ENCODE measurements around the gene SPOCK2.
"Not testable (repeated sequence)": the region's sequence is repeated elsewhere in the genome, so short reads cannot be mapped to it uniquely, and the experiment has no call there.

SPOCK2 gene

DNA sequence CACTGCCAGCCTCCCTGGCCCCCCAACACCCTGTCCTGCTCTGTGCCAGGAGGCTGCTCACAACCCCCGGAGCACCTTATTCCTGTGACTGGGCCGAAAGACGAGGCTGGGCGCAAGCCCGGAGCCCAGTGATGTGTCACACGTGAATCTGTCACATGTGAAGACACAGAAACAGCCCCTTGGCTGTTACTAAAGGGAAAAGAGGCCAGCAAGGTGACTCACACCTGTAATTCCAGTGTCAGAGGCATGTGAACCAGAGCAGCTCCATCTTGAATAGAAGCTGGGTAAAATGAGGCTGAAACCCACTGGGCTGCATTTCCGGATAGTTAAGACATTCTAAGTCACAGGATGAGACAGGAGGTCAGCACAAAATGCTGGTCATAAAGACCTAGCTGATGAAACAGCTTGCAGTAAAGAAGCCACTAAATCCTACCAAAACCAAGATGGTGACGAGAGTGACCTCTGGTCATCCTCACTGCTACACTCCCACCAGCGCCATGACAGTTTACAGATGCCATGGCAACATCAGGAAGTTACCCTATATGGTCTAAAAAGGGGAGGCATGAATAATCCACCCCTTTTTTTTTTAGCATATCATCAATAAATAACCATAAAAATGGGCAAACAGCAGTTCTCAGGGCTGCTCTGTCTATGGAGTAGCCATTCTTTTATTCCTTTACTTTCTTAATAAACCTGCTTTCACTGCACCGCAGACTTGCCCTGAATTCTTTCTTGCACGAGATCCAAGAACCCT is 55.8 kb downstream of the SPOCK2 start:
- not testable (repeated sequence) for DNase-seq (ENCODE audit: low read depth in 2 of 2, low spot score in 1 of 2)

DNA sequence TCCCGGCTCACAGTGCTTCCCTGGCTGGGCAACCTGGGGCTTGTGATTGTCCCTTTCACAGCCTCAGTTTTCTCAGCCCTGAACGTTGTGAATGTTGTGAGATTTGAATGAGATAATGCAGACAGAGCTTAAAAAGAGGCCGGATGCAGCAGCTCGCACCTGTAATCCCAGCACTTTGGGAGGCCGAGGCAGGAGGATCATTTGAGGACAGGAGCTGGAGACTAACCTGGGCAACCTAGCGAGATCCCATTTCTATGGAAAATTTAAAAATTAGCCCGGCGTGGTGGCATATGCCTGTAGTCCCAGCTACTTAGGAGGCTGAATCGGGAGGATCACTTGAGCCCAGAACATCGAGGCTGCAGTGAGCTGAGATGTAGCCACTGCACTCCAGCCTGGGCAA is 56.6 kb downstream of the SPOCK2 start:
- DNase-seq (ENCODE audit: low read depth in 2 of 2, low spot score in 1 of 2) = no peak

DNA sequence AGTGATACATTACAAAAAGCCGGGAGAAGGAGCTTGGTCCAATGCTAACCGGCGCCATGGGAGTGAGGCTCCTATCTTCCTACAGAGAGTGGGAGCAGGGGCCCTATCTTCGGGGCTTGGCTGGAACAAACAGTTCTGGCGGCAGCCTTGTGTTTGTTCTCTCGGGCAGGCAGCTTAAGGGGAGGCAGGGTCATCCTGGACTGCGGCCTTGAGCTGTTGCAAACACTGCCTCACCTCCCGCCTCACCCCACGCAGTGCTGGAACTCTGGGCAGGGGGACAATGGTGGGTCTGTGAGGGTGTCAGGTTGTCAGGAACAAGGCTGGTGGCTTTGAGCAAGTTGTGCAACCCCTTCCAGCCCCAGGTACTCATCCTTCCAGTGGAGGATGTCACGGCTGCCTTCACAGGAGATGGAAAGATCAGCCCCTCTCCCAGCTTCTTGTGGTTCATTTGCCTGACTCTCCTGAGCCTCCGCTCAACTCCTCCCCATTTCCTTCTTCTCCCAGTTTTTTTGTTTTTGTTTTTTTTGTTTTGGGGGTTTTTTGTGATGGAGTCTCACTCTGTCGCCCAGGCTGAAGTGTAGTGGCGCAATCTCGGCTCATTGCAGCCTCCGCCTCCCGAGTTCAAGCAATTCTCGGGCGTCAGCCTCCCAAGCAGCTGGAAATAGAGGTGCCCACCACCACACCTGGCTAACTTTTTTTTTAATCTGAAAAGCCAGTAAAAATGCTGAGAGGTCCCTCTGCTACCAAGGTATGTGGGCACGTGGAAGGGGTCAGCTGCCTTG is 57.4 kb downstream of the SPOCK2 start:
- no peak for DNase-seq (ENCODE audit: low read depth in 2 of 2, low spot score in 1 of 2)

DNA sequence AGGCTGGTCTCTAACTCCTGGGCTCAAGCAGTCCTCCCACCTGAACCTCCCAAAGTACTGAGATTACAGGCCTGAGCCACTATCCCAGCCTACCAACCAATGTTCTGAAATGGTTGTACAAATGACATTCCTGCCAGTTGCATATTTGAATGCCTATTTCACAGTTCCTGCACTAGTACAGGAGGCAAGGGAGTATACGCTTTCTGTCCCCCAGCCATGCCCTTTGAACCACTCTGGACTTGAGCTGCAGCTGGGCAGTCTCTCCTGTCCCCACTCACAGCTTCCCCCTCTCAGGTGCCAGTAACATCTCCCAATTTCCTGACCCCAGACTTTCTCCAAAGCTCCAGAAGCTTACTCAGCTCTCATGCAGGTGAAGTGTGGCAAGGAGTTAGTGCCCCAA is 58.9 kb downstream of the SPOCK2 start:
- DNase-seq (ENCODE audit: low read depth in 2 of 2, low spot score in 1 of 2) = no peak

DNA sequence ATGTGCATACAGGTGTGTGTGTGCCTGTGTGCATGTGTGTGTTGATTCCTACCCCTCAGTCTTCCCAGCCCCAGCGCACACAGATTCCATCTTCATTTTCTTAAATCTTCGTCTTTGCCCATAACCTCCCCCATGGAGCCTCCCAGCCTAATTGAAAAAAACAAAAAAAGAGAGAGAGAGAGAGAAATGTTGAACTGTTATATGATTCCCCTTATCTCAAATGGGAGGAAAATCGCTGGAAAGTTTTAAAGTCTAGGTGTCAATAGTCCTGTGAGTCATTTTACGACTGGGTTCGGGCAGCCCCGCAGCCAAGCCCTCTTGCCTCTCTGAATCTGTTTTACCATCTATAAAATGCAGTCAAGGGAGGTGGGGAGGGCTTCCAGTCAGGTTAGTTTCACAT is 60.9 kb downstream of the SPOCK2 start:
- DNase-seq (ENCODE audit: low read depth in 2 of 2, low spot score in 1 of 2) = no peak

DNA sequence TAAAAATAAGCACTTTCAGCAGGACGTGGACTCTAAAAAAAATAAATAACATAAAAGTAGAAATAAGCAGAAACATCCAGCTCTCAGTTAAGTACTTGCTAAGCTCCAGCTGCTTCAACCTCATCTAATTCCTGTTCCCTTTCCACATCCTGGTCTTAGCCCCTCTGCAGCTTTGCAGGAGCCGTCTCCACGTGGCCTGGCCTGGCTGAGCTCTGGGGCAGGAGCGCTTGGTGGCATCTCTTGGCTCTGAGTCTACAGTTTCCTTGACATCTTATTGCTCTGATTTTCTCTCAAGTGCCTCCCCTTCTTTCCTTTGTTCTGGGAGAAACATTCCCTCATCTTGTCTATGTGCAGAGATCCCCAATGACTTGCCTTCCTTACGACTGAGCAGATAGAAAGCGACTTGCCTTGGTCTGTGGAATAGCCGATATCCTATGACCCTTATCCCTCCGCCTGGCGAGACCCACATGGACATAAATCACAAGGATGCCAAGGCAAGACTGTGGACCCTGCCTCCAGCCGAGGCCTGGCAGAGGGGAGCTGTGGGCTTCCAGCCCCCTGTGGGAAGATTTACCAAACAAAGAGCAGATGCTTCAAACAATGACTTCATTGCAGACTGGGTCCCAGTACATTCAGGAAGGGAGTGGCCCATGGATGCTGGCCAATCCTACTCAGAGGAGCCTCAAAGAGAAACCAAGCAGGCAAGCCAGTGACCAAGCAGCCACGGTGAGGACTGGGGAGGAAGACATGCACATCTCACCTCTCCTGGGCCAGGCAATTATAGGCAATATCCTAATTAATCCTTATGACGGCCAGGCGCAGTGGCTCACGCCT is 61.9 kb downstream of the SPOCK2 start:
- no peak for DNase-seq (ENCODE audit: low read depth in 2 of 2, low spot score in 1 of 2)

DNA sequence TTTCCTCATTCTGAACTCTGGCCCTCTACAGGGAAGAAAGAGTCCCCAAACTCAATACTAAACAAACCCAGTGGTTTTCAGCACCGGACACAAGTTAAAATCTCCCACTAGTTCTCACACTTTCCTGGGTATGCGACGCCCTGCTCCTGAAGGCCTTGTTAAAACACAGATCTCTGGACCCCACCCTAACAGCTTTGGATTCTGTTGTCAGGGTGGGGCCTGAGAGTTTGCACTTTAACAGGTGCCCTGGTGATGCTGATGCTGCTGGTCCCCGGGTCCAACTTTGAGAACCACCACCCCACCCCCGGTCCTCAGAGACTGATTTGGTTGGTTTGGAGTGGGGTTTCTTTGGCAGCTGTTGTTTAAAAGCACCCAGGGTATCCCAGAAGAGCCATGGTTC is 62.5 kb downstream of the SPOCK2 start:
- no peak for DNase-seq (ENCODE audit: low read depth in 2 of 2, low spot score in 1 of 2)

DNA sequence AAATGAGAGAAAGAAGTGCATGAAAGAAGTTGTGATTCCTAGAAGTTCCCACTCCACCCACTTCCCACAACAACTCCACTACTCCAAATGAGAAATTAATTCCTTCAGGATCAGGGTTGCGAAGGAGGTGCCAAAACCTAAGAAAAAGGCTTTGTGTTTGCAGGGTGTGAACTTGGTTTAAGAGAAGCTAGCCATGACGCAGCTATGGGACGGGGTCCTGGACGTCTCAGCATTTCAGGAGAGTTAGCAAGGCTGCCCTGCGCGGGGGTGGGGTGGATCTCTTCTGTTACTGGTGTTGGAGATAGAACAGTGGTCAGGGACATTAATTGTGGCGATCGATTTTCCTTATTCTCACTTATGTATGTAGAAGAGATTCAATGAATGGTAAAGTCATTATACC is 63.0 kb downstream of the SPOCK2 start:
- DNase-seq (ENCODE audit: low read depth in 2 of 2, low spot score in 1 of 2) = no peak

DNA sequence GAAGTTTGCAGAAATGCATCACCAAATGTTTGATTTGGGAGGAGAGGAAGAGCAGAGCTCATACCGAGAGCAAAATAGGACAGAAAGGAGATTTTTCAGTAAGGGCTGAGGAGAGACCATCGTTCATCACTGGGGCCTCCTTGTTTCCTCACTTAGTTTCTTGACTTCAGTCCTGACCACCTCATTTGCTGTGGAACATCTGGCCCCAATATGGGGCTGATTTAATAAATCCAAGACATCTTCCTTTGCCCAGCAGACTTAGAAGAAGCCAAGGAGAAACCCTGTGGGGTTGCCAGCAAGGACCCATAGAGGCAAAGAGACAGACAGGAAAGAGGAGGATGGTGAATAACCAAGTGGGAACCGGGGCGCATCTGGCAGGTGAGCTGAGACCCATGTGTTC is 63.8 kb downstream of the SPOCK2 start:
- no peak for DNase-seq (ENCODE audit: low read depth in 2 of 2, low spot score in 1 of 2)

DNA sequence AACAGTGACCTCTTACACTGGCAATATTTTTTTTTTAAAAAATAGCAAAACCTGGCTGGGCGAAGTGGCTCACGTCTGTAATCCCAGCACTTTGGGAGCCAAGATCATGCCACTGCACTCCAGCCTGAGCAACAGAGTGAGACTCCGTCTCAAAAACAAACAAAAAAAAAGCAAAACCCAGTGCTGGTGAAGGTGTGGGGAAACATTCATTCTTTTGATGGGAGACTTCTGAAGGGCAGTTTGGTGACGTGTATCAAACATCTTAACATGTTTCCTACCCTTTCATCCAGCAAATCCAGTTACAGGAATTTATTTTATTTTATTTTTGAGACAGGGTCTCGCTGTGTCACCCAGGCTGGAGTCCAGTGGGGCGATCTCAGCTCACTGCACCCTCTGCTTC is 66.1 kb downstream of the SPOCK2 start:
- no peak for DNase-seq (ENCODE audit: low read depth in 2 of 2, low spot score in 1 of 2)

DNA sequence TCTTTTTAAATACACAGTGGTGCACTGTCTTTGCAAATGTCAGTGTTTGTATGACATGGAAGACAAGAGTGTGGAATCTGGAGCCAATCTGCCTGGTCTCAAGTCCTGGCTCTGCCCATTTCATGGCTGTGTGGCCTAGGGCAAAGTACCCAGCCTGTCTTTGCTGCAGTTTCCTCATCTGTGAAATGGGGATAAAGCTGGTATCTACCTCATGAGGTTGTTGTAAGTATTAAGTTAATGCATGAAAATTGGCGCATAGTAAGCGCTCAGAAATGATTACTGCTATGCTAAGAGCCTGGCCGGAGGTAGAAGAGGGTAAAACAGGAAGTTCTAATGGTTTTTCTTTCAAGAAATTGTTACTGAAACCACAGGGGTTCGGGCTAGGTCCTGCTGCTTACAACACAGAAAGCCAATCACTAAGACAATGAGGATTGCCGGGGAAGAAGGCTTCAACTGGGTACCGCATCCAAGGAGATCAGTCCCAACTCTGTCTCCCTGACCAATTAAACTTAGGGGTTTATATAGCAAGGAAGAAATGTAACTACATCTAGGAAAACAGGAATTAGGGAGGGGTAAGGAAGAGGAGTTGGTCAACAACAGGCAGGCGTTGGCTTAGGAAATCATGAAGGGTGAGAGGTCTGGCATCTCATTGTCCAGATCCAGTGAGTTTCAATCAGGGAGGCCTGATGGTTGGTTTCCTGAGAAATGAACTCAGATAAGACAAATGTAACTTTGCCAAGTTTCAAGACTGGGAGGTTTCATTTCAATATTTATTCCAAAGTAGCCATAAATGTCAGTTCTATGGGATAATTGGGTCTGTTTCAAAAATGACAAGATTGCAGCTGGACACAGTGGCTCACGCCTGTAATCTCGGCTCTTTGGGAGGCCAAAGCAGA is 67.2 kb downstream of the SPOCK2 start:
- no peak for DNase-seq (ENCODE audit: low read depth in 2 of 2, low spot score in 1 of 2)

DNA sequence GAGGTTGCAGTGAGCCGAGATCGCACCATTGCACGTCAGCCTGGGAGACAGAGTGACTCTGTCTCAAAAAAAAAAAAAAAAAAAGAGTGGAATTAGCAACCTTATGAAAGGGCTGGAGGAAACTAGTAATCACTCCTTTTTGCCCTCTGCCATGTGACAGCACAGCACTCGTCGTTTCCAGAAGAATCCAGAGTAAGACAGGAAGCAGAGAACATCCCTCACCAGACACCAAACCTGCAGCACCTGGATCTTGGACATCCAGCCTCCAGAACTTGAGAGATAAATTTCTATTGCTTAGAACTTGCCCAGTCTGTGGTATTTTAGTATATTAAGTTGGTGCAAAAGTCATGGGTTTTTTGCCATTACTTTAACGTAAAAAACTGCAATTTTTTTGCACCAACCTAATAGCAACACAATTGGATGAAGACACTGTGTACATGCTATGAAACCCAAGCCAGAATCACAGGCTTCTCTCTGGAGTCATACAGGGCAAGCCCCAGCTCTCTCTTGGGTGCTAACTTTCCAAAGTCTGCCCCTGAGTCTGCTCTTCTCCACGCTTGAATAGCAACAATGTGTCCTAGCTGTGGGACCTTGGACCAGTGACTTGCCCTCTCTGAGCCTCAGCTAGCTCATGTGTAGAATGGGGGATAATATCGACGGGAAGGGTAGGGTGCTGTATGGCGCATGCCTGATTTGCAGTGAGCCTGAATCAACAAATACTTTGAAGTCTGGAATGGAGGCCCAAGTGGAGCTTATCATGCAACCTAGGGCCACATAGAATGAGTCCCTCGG is 69.1 kb downstream of the SPOCK2 start:
- no peak for DNase-seq (ENCODE audit: low read depth in 2 of 2, low spot score in 1 of 2)

DNA sequence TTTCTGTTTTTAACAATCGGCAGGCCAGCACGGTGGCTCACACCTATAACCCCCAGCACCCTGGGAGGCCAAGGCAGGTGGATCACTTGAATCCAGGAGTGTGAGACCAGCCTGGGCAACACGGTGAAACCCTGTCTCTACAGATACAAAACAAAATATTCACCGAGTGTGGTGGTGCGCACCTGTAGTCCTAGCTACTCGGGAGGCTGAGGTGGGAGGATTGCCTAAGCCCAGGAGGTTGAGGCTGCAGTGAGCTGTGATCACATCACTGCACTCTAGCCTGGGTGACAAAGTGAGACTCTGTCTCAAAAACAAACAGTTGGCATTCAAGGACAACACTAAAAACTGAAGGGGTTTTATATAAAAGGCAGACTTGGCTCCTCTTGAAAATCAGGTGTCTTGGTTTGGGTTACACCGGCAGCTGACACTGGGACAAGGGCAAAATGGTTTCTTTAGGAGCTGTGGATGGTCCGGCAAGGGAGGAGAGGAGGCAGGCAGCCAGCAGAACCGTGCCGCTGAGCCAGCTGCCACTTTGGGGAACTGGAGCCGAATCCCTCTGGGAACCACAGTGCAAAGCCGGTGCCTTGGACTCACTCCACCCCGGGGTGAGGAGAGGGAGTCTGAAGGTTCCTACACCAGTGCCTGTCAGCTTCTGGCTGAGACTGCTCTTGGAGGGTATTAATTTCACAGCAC is 71.6 kb downstream of the SPOCK2 start:
- no peak for DNase-seq (ENCODE audit: low read depth in 2 of 2, low spot score in 1 of 2)

DNA sequence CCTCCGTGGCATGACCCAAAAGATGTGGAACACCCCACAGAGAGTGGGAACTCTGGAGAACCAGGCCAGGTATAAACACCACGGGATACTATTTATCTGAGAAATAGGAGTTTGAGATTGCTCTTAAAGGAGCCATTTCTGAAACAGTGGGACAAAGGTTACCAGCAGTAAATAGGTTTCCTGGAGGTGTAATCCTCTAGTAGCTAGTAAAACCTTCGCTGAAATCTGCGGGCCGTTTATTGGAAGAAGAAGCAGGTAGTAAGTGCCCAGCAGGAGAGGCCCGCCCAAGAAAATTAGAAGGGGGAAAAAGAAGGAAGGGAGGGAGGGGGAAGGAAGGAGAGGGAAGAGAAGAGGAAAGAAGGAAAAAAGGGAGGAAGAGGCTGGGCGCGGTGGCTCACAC is 72.5 kb downstream of the SPOCK2 start:
- DNase-seq (ENCODE audit: low read depth in 2 of 2, low spot score in 1 of 2) = no peak

DNA sequence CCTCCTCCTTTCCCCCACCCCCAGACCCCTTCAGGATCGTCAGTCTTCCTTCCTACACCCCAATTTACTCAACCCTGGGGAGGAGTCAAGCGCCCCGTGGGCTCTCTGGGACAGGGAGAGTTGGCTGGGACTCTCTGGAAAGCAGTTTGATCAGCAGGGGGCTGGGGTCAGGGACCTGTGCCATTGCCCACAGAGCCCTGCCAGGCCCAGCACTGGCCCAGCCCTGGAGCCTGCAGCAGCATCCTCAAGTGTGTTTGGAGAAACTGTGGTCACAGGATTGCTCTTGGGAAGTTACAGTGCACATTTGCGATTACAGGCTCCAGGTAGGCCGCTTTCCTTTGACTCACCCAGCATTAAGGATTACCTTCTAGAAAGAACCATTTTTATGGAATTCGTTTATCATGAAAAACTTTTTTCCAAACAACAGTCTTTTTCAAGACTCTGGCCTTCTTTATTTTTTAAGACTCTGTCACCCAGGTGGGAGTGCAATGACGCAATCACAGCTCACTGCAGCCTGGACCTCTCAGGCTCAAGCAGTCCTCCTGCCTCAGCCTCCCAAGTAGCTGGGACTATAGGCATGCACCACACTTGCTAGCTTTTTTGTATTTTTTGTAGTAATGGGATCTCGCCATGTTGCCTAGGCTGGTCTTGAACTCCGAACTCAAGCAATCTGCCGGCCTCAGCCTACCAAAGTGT is 73.4 kb downstream of the SPOCK2 start:
- DNase-seq (ENCODE audit: low read depth in 2 of 2, low spot score in 1 of 2) = no peak

DNA sequence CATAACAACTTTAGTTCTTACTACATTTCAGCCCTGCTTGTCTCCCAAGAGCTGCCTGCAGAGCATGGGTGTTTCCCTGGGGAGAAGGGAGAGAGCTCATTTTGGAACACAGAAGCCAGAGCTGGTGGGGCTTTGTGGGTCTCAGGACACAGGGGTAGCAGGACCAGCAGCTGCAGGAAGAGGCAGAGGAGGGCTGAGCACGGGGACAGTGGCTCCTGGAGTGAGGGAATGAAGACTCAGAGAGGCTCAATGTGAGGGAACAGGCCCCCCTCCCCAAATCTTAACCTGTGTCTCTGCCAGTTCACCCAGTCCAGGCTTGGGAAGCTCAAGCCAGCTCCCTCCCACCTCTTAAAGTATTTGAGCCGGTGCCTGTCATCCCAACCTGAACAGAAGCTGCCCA is 74.2 kb downstream of the SPOCK2 start:
- no peak for DNase-seq (ENCODE audit: low read depth in 2 of 2, low spot score in 1 of 2)

DNA sequence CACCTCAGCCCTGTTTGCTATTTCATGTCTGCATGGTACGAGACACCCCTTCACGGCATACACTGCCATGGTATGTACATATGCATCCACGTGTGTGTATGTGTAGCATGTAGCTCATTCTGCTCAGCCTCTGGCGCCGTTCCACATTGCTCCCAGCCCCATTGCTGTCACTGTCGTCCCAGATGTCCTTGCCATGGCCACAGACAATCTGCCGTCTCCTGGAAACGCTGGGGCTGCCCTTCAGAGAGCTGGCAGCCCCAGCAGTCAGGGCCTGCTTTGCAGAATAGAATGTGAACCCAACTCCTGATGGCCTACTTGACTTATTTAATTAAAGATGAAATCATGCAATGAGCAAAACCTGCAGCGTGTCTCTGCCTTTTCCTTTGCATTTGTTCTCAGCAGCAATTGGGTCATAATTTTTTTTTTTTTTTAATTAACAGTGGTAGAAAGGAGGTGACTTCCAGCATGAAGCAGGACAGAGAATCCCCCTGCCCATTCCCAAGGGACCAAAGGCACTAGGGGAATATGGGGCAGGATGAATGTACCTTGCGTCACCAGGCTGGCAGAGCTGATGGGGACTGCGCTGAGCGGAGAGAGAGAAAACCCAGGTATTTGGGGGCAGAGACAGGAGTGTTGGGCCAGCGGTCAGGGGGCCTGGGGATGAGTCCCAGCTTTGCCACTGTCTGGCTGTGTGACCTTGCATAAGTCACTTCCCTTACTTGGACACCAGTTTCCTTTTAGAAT is 75.0 kb downstream of the SPOCK2 start:
- DNase-seq (ENCODE audit: low read depth in 2 of 2, low spot score in 1 of 2) = no peak

DNA sequence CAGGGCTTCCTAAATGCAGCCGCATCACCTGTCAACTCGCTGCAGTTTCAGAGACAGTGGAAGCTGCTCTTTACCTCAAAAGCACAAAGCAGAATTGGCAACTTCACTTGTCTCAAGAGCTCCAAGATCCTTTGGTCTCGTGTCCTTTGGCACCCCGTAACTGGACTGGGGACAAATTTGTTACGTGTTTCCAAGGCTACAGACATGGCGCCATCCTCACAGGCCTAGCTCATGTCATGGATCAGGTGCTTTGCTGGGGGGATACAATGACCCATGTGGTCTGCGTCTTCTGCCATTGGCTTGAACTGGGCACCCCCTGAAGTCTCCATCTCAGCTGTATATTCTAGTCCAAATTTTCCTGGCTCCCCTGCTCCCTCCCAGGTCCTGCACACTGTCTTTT is 75.6 kb downstream of the SPOCK2 start:
- no peak for DNase-seq (ENCODE audit: low read depth in 2 of 2, low spot score in 1 of 2)

All from stimulated activated CD8-positive, alpha-beta memory T cell treated with anti-CD3 and anti-CD28 coated beads, Interleukin-4, amount 100 ng/mL, for 4 hours (primary cell).